Eye (tissue), 1 donor: ENCODE data around the gene FNIP2.
A peak's percentile ranks its signal among the peaks of the same experiment; 100 is the strongest.
"Not testable (repeated sequence)": the region's sequence is repeated elsewhere in the genome, so short reads cannot be mapped to it uniquely, and the experiment has no call there.

Experiments used
- DNase-seq: peaks from one replicate; pipeline ENCODE4 v3.0.0-alpha.2; 2015

The FNIP2 gene

GRCh38 chr4:158768555-158769174 is at the start of gene FNIP2:
FNIP2 (plus strand) TSS chr4:158769026; CDS start chr4:158769213, 187 bp downstream.
- peak; percentile 89 for DNase-seq

GRCh38 chr4:158721680-158722079 is 47.1 kb upstream of the FNIP2 start:
- no peak for DNase-seq

DNA sequence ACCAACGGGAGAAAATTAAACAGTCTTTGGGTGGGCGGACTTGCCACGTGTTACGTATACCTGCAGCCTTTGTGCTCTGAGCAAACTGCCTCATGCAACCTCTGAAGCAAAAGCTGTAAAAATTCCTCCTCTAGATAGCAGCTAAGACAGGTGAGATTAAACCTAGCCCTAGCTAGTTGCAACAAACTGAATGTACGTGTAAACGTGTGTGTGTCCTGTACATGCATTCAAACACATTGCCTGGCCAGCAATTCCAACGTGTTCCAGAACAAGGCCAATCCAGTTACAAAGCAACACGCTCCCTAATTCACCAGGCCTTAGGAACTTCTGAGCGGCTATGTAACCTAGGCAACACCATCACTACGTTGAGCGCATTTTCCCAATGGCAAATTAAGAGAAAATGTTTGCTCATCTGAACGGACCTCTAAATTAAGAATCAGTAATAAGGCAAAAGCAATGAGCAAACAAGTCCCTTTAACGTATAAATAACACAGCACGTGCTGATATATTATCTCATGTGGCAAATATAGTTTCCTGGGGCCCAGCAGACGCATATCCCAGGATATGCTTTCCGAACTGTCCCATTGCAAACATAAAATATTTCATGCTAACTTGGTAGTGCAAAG is 46.4 kb upstream of the FNIP2 start:
- peak; percentile 75 for DNase-seq

GRCh38 chr4:158722917-158723793 is 45.7 kb upstream of the FNIP2 start, which contains the start of gene PPID:
PPID (minus strand) TSS chr4:158723396; CDS start chr4:158723288, 108 bp downstream.
- peak; percentile 94 for DNase-seq

GRCh38 chr4:158724637-158725036 is 44.2 kb upstream of the FNIP2 start:
- no peak for DNase-seq

DNA sequence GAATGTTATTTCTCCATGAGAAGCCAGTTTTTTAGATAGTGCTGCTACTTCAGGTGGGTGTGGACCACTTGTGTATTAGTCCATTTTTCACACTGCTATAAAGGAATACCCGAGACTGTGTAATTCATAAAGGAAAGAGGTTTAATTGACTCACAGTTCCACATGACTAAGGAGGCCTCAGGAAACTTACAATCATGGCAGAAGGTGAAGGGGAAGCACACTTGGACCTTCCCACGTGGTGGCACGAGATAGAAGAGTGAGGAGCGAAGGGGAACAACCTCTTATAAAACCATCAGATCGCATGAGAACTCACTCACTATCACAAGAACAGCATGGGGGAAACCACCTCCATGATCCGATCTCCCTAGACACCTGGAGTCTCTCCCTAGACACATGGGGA is 42.2 kb upstream of the FNIP2 start:
- no peak for DNase-seq

- DNase-seq: no peak
Observed at GRCh38 chr4:158728236-158728635, 40.6 kb upstream of the FNIP2 start.

DNA sequence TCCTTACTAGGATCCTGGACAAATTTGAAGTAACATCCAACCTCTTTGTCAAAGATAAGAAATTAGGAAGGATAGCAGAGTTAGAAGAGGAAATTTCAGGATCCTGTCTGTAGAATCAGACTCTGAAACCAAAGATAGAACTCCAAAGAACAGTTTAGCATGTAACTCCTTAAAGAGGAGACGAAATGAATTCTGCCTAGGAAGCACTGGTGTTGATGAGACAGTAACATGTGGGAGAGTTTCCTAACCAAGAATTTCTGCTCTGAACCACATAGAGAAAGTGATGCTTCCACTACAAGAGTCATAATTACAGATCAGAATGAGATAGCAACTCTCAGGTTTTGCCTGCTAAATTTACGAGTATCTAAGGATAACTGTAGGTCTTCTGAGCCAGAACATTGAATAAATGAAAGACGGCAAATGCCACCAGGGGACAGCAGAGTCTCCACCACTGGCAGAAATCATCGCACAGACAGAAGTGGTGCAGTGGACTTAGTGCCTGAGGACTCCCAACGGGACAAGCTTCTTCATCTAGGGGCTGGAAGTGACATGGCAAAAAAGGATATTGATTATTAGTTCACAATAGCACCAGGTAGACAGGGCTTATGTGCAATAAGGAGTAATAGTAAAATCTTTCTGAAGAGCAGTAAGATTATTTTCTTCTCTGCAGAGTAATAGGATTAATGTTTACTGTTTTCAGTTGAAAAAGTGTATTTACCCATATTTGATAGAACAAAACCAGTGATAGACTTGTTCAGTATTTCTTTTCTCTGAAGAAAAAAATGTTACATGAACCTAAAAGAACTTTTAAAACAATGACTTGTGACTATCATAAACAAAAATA is 38.9 kb upstream of the FNIP2 start:
- DNase-seq: peak; percentile 71

GRCh38 chr4:158738866-158739265 is 30.0 kb upstream of the FNIP2 start:
- no peak for DNase-seq

GRCh38 chr4:158739600-158739999 is 29.2 kb upstream of the FNIP2 start:
- DNase-seq: no peak

GRCh38 chr4:158741326-158742021 is 27.4 kb upstream of the FNIP2 start:
- no peak for DNase-seq

- not testable (repeated sequence) for DNase-seq
Observed at GRCh38 chr4:158746537-158746936, 22.3 kb upstream of the FNIP2 start.

DNA sequence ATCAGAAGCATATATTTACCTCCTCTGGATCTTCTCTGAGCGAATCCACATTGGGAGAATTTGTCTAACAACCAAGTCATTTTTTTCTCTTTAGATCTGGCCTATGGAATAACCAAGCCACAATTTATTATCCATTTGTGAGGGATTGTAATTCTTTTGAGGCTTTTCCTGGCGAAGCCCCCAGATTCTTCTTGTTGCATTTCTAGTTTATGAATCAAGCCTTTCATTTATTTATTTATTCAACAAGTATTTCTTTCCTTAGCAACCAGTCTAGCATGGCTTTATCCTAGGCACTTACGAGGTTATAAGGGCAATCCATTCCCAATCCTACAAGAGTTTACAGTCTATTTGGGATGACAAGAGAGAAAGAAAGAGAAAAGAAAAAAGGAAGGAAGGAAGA is 18.4 kb upstream of the FNIP2 start:
- no peak for DNase-seq

DNA sequence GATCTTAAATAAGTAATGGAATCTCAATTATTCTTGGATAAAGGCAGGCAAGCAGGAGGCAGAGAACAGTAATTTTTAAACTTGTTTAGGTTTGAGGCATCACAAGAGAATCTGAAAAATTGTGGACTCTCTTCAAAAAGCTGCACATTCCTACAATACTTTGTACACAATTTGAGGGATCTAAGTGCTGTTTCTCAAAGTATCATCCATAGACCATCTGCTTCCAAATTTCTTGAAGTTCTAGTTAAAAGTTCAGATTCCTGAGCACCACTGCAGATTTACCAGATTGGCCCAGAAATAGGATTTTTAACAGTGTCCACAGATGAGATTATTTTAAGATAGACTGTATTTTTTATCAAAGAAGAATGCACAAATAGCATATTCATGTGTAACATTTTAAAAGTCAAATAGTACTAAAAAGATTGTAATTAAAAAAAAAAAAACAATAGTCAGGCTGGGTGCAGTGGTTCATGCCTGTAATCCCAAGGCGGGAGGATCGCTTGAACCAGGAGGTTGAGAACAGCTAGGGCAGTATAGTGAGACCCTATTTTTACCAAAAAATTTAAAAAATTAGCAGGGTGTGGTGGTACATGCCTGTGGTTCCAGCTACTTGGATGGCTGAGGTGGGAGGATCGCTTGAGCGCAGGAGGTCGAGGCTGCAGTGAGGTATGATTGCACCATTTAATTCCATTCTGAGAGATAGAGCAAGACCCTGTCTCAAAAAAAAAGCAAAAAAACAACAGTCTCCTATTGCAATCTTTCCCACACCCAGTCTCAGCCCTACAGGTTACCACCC is 14.2 kb upstream of the FNIP2 start:
- DNase-seq: no peak

- DNase-seq: not testable (repeated sequence)
Observed at GRCh38 chr4:158755819-158756218, 13.0 kb upstream of the FNIP2 start.

- DNase-seq: no peak
Observed at GRCh38 chr4:158756588-158756987, 12.2 kb upstream of the FNIP2 start.

DNA sequence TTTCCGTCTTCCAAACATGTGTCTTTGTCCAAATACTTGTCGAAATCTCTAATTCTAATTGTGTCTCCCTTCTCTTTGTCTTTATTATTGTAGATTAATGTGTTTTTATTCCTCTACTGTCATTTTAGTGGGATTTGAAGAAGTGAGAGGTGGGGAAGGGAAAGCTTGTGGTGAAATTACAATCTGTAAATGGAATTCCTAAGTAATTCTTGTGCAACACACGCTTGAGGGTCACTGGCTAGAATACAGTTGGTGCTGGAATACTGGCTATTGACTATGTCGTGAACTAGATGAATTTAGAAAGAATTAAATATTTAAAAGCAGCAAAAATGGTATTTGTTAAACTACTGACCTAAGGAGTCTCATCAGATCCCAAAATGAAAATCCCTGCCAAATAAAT is 10.7 kb upstream of the FNIP2 start:
- no peak for DNase-seq

GRCh38 chr4:158758703-158759102 is 10.1 kb upstream of the FNIP2 start:
- DNase-seq: no peak

DNA sequence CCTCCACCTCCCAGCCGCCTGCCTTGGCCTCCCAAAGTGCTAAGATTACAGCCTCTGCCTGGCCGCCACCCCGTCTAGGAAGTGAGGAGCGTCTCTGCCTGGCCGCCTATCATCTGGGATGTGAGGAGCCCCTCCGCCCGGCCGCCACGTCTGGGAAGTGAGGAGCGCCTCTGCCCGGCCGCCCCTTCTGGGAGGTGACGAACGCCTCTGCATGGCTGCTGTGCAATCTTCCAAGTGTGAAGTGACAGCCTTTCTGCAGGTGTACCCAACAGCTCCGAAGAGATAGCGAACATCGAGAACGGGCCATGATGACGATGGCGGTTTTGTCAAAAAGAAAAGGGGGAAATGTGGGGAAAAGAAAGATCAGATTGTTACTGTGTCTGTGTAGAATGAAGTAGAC is 9.3 kb upstream of the FNIP2 start:
- DNase-seq: not testable (repeated sequence)

DNA sequence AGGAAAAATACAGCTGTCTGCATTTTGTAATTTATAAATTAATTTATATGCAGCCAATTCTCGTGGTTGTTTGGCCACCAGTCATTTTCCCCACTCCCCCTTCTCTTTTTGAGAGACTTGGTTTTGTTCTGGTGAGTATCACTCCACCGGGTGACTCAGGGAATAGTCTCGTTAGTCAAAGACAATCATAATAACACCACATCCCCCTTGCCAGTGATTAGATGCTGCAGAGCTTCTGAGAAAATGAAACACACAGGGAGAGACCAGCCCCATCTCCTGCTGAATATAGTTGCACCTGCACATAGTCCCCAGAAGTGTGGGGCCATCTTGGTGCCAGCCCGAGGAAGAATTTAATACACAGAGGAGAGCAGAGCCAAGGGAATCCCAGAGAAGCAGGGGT is 8.0 kb upstream of the FNIP2 start:
- no peak for DNase-seq

GRCh38 chr4:158762553-158762952 is 6.3 kb upstream of the FNIP2 start:
- DNase-seq: no peak
